GM12878 (cell line): ENCODE results near the gene RRP1B. TPM values are rescaled to one million over a fixed set of nuclear protein-coding genes. Genes with fewer than 3 reads are reported as not detected.

ENCODE experiments used
- CEBPZ ChIP-seq: fragments of 150-350 bp; IDR thresholded peaks from 2 replicates; pipeline ENCODE4 v1.6.1; 2016; ENCODE audit warnings: low read depth, low read length
- CHD2 ChIP-seq: IDR thresholded peaks from 2 replicates; pipeline ENCODE4 v1.6.1; 2011; ENCODE audit warnings: low read depth, low read length, improper control_type of control experiment, borderline replicate concordance
- EP300 ChIP-seq, 2 experiments: fragments of 150-350 bp in 1 of 2; IDR thresholded peaks; 2 replicates each; pipeline ENCODE4 v1.6.1; 2011 to 2012; ENCODE audit warnings: low read depth in 2 of 2, low read length in 2 of 2, borderline replicate concordance in 1 of 2, improper control_type of control experiment in 1 of 2, inconsistent platforms in 1 of 2; ENCODE audit not compliant: control insufficient read depth in 1 of 2
- EZH2 ChIP-seq: IDR thresholded peaks from 2 replicates; pipeline ENCODE4 v1.6.1; 2012; ENCODE audit warnings: low read depth, mild to moderate bottlenecking, control low read depth, inconsistent platforms, low read length, borderline replicate concordance; ENCODE audit not compliant: control insufficient read depth
- GABPA ChIP-seq: IDR thresholded peaks from 2 replicates; pipeline ENCODE4 v1.6.1; 2014; ENCODE audit warnings: antibody characterized with exemption, low read depth, mild to moderate bottlenecking, inconsistent platforms
- IKZF1 ChIP-seq: fragments of 450-650 bp; conservative IDR thresholded peaks from 2 replicates; pipeline ENCODE4 v1.6.1; 2017; ENCODE audit warnings: antibody characterized with exemption, mild to moderate bottlenecking
- MTA3 ChIP-seq: IDR thresholded peaks from 2 replicates; pipeline ENCODE4 v1.6.1; 2012; ENCODE audit warnings: low read length, inconsistent platforms, borderline replicate concordance
- NFIC ChIP-seq: IDR thresholded peaks from 2 replicates; pipeline ENCODE4 v1.6.1; 2012; ENCODE audit warnings: low read depth, mild to moderate bottlenecking, inconsistent platforms, low read length, moderate library complexity
- POLR2AphosphoS5 ChIP-seq: IDR thresholded peaks from 2 replicates; pipeline ENCODE4 v1.6.1; 2011; ENCODE audit warnings: mild to moderate bottlenecking, low read length, inconsistent platforms
- RAD51 ChIP-seq: fragments of 450-650 bp; IDR thresholded peaks from 2 replicates; pipeline ENCODE4 v1.6.1; 2016; ENCODE audit warnings: moderate library complexity, mild to moderate bottlenecking, inconsistent platforms
- RBBP5 ChIP-seq: fragments of 200-600 bp; sonication (generic); conservative IDR thresholded peaks from 2 replicates; pipeline ENCODE4 v1.6.1; 2016
- REST ChIP-seq: IDR thresholded peaks from 2 replicates; pipeline ENCODE4 v1.6.1; 2012; ENCODE audit warnings: mild to moderate bottlenecking, low read depth, low read length
- RUNX3 ChIP-seq: IDR thresholded peaks from 2 replicates; pipeline ENCODE4 v1.6.1; 2012; ENCODE audit warnings: low read length, inconsistent platforms
- SIN3A ChIP-seq: IDR thresholded peaks from 2 replicates; pipeline ENCODE4 v1.6.1; 2012; ENCODE audit warnings: low read depth, low read length, improper control_type of control experiment
- SIX5 ChIP-seq: IDR thresholded peaks from 2 replicates; pipeline ENCODE4 v1.6.1; 2011; ENCODE audit warnings: mild to moderate bottlenecking, low read depth, low read length, moderate library complexity; ENCODE audit not compliant: severe bottlenecking
- SPI1 ChIP-seq: IDR thresholded peaks from 2 replicates; pipeline ENCODE4 v1.6.1; 2011; ENCODE audit warnings: low read depth, mild to moderate bottlenecking, low read length, moderate library complexity, borderline replicate concordance; ENCODE audit not compliant: insufficient read depth
- STAT3 ChIP-seq: IDR thresholded peaks from 2 replicates; pipeline ENCODE4 v1.6.1; 2011; ENCODE audit warnings: low read depth, low read length, improper control_type of control experiment
- SUPT20H ChIP-seq: IDR thresholded peaks from 2 replicates; pipeline ENCODE4 v1.6.1; 2011; ENCODE audit warnings: low read depth, mild to moderate bottlenecking, low read length, moderate library complexity, borderline replicate concordance; ENCODE audit not compliant: control insufficient read depth
- SUZ12 ChIP-seq: fragments of 200-600 bp; sonication (generic); IDR thresholded peaks from one replicate; pipeline ENCODE4 v1.6.1; 2018; ENCODE audit warnings: antibody characterized with exemption, mild to moderate bottlenecking; ENCODE audit not compliant: unreplicated experiment
- TAF1 ChIP-seq: IDR thresholded peaks from 2 replicates; pipeline ENCODE4 v1.6.1; 2011; ENCODE audit warnings: mild to moderate bottlenecking, low read depth, low read length, borderline replicate concordance
- ZNF207 ChIP-seq: fragments of 450-650 bp; IDR thresholded peaks from 2 replicates; pipeline ENCODE4 v1.6.1; 2014; ENCODE audit warnings: antibody characterized with exemption, mild to moderate bottlenecking, borderline replicate concordance
- ZNF384 ChIP-seq: IDR thresholded peaks from 2 replicates; pipeline ENCODE4 v1.6.1; 2012; ENCODE audit warnings: low read depth, mild to moderate bottlenecking, low read length, improper control_type of control experiment, borderline replicate concordance
- ZZZ3 ChIP-seq: IDR thresholded peaks from 2 replicates; pipeline ENCODE4 v1.6.1; 2011; ENCODE audit warnings: low read depth; ENCODE audit not compliant: control insufficient read depth, insufficient read length
- polyA plus RNA-seq, 11 experiments: library from polyadenylated mRNA; depleted of rRNA in 4 of 11; unstranded in 6 of 11; stranded (reverse) in 5 of 11; fragments of >200 nt; fragmentation: Nextera tagmentation in 4 of 11; fragmentation: Illumina TruSeq in 1 of 11; extraction: Ambion mirVana in 4 of 11; extraction: Trizol in 1 of 11; gene quantifications; 1 replicate in 1 of 11; 2 replicates in 10 of 11; pipeline versions ENCODE4 v1.2.1 to v1.2.3, GENCODE V29; 2011 to 2016; ENCODE audit warnings: inconsistent platforms in 2 of 11, missing spikeins in 2 of 11, low read depth in 1 of 11
- total RNA-seq, 4 experiments: library from RNA; depleted of rRNA in 3 of 4; stranded (reverse); fragments of >200 nt in 3 of 4; fragmentation: Illumina TruSeq in 1 of 4; extraction: Trizol in 1 of 4; gene quantifications; 2 replicates each; pipeline versions ENCODE4 v1.2.1 to v1.2.3, GENCODE V29; 2013 to 2021

Gene RRP1B
- total and polyA plus RNA-seq, 10 of the 15 experiments (the other 5 are each of a cell fraction or from before 2014, with no cell fraction given), result 8.1 to 57.4 (median 38.1) TPM

- TF ChIP-seq ZZZ3 (no peak), SIN3A (0 out of 2 replicates have a peak, but pooled peaks have one; percentile 51), SPI1 (peak; percentile 90), SUZ12 (no peak), ZNF384 (no peak), RBBP5 (no peak), EZH2 (no peak), STAT3 (no peak), REST (no peak), SUPT20H (no peak), NFIC (no peak), CEBPZ (no peak), MTA3 (no peak), TAF1 (0 out of 2 replicates have a peak, but pooled peaks have one; percentile 36), GABPA (no peak), IKZF1 (peak; percentile 73), CHD2 (0 out of 2 replicates have a peak, but pooled peaks have one; percentile 28), EP300 (IDR thresholded peaks at IDR 0.05; ENCODE audit: borderline replicate concordance in 1 of 2, control insufficient read depth in 1 of 2, low read depth in 2 of 2, low read length in 2 of 2) (peak; percentile 12 to 41; a peak in 1 of 4 replicates), ZNF207 (peak; percentile 57; the same call in 1 of the 2 replicates), SIX5 (no peak), RUNX3 (no peak), RAD51 (no peak), POLR2AphosphoS5 (peak; percentile 65; the same call in 1 of the 2 replicates)
These were observed 59.8 kb downstream of the RRP1B start, which contains the start of gene PDXK (continued) for GRCh38 chr21:43718872-43719747.
